GM18907 (cell line): Measurements from ENCODE around the gene BTBD9.

ENCODE experiments used
- ATAC-seq: cut with Tn5 transposase; IDR thresholded peaks from one replicate; pipeline ENCODE4 v1.9.1; 2021; ENCODE audit warnings: mild to moderate bottlenecking, moderate library complexity; ENCODE audit not compliant: unreplicated experiment

Gene BTBD9

DNA sequence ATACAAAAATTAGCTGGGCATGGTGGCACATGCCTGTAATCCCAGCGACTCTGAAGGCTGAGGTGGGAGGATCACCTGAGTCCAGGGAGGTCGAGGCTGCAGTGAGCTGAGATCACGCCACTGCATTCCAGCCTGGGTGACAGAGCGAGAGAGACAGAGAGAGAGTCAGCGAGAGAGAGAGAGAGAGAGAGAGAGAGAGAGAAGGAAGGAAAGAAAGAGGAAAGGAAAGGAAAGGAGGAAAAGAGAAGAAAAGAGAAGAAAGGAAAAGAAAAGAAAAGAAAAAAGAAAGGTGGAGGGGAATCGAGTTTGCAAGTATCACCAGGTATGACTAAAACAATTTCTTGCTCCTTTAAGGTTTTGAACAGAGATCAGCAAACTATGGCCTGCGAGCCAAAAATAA lies 152.3 kb downstream of the BTBD9 start:
- ATAC-seq = no peak

GRCh38 chr6:38485488-38485887 lies 154.2 kb downstream of the BTBD9 start:
- ATAC-seq = no peak

GRCh38 chr6:38484656-38485055 lies 155.1 kb downstream of the BTBD9 start:
- no peak for ATAC-seq

DNA sequence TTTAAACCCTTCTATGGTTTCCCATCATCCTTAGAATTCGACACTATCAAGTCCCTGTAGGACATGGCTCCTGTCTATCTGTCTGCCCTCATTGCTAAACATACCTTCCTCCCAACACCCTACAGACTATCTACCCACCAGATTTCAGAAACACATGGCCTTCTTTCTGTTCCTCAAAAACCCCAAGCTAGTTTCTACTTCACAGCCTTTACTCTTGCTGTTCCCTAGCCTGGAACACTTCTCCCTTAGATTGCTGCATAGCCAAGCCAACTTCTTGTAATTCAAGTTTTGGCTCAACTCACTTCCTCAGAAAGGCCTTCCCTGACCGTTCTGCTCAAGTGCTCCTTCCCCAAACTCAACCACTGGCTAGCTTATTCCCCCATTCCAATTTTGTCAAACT lies 156.2 kb downstream of the BTBD9 start:
- ATAC-seq = peak; percentile 53

DNA sequence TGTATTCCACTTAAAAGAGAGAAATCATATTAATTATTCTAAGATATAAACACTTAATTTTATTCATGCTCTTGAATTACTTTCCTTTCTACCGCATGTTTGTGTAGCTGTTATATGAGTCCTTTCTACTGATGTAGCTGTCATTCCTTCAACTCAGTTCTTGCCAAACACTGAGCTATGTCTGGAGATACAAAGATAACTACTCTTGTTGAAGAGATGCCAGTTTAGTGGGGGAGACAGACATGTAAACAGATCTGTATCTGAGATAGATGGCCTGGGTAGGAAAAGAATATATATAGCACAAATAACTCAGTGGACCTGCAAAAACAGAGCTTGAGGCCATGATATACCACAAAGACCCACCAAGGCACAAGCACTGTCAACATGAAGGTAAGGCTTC lies 157.3 kb downstream of the BTBD9 start:
- no peak for ATAC-seq

- ATAC-seq = no peak
Observed at GRCh38 chr6:38481851-38482250, 157.9 kb downstream of the BTBD9 start.

DNA sequence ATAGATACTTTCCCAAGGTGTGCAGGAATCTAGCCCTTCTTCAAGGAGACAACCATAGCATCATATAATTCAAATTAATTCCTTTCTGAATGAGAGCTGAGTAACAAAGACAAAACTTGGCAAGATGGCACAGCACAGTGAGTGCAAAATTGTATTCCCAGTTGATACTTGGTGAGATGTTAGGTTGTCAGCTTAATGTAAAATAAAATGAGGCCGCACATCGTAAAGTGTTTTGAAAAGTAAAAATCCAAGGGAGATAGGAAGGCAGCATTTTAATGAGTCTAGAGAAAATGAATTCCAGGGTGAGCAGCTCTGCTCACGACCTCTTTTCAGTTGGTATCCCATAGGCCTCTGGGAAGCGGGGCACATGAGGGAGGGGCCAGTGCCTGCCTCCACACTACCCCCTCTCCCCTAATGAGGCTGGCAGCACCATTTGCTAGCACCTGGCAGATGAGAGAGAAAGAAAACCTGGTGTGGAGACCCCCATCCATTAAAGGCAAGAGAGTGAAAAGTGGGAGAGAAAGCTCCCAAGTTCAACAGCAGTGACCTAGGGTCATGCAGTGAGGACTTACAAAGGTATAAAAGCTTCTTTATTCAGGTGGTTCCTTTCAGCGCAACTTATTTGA lies 158.4 kb downstream of the BTBD9 start:
- no peak for ATAC-seq

GRCh38 chr6:38480036-38480435 lies 159.7 kb downstream of the BTBD9 start:
- ATAC-seq = no peak

GRCh38 chr6:38479331-38479730 lies 160.4 kb downstream of the BTBD9 start:
- no peak for ATAC-seq

GRCh38 chr6:38477680-38478260 lies 162.0 kb downstream of the BTBD9 start:
- ATAC-seq = no peak

- ATAC-seq = no peak
Observed at GRCh38 chr6:38476888-38477287, 162.8 kb downstream of the BTBD9 start.

DNA sequence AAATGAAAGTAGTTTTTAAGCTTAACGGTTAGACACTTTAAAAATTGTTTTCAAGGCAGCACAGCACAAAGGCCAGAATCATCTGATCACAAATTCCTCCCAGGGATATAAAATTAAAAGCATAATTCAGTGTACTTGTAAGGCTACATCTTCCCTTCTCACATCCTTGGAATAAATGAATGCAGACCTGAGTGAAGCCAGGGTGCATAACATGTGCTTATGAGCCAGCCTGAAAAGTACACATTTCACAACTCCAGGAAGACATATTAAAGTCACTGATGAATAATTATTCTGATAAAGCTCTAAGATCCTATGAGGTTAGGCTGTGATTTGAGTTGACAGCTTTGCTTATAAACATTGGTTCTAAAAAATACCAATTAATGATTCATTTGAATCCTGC lies 163.6 kb downstream of the BTBD9 start:
- no peak for ATAC-seq

DNA sequence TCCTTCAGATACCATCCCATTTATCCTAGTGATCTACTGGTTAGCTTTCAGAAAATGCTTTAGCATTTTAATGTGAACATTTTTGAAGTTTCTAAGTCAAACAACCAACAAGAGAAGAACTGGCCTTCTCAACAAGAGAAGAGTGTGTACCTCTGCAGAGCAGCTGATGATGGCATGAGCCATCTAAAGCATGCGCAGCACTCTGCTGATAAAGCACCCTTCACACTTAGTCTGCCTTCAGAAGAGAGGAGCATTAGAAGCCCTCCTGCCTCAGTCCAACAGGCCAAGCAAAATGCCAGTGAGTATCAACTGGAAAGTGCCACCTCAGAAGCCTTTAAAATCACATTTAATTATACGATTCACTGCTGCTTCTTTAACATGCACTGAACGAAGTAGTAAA lies 169.2 kb downstream of the BTBD9 start:
- no peak for ATAC-seq

- no peak for ATAC-seq
Observed at GRCh38 chr6:38467566-38467965, 172.2 kb downstream of the BTBD9 start.

- ATAC-seq = no peak
Observed at GRCh38 chr6:38460186-38460585, 179.5 kb downstream of the BTBD9 start.

DNA sequence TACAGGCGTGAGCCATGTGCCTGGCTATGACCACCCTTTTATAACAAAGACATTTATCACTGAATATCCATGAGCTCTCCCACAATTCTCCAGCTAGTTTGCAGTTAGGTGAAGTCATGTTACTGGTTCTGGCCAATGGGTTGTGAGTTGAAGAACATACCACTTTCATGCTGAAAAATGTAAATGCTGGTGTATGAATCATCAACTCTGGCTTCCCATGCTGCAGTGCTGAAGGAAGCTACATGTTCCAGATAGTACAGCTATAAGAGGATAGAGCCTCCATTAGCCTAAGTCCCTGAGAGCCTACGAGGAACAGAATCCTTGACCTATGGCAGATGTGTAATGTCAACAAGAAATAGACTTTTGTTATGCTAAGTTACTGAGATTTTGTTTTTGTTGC lies 180.4 kb downstream of the BTBD9 start:
- no peak for ATAC-seq

DNA sequence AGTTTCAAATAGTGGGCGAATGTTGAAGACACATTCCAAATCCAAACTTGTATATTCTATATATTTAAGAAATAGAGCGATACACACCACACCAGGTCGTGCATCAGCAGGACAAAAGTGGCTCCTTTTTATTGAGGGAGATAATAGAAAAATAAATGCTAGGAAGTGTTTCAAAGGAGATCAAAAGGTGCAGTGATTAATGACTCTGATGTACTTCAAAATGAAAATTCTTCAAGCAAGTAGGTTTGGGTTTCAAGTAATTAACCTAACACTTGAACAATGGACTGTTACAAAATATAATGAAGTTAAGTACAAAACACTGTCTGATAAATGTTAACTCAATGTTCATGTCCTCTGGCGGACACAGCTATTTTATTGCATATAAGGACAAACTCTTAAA lies 185.9 kb downstream of the BTBD9 start:
- no peak for ATAC-seq

GRCh38 chr6:38452816-38453660 lies 186.7 kb downstream of the BTBD9 start:
- no peak for ATAC-seq

- ATAC-seq = no peak
Observed at GRCh38 chr6:38450717-38451116, 189.0 kb downstream of the BTBD9 start.

DNA sequence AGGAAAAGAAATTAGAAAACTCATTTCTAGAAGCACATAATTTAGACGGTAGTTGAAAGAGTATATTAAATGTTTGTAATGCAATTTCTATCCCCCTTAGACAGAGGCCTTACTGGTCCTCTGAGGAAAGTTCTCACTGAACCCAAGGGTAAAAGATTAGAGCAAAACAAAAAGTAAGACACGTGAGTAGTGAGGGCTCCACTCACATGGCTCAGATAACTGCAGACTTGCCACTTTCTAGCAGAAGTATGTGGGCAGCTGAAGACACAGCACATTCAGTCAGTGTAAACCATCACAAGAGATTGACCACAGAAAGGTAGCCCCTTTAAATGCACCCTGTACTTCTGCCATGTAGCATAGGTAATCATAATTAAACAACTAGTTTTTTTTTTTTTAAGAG lies 193.8 kb downstream of the BTBD9 start:
- no peak for ATAC-seq

DNA sequence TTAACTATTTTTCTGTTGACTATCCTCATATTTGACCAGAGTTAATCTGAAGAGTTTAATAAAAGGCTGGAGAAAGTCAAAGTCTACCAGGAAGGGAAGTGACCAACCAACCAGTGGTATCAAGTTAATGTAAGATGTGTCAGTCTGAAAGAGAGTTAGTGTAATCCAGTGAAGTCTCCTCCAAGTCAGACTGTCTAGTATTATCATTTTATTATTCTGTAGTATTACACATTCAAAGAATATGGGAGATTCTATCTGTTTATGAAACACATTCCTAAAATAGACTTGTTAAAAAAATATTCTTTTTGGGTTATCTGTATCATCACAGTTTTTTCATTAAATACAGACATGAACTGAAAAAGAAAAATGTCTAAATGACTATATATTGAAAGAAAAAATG lies 194.4 kb downstream of the BTBD9 start:
- ATAC-seq = no peak
